Activated naive CD4-positive, alpha-beta T cell treated with anti-CD3 and anti-CD28 coated beads for 36 hours (primary cell): Measurements from ENCODE around the gene CHRNG. TPM values are rescaled to one million over a fixed set of nuclear protein-coding genes. Genes with fewer than 3 reads are reported as not detected.
"Not testable (repeated sequence)": the region's sequence is repeated elsewhere in the genome, so short reads cannot be mapped to it uniquely, and the experiment has no call there.

ENCODE experiments used
- CTCF ChIA-PET: fragments of 350-600 bp; sonication (Branson Sonifier 250); formaldehyde crosslinking; loops from one replicate; lab custom pipeline; 2021; ENCODE audit warnings: antibody characterized with exemption; lab: Charles Lee
- DNase-seq: peaks from one replicate; pipeline ENCODE4 v3.0.0-alpha.2; 2020
- H3K27ac Mint-ChIP-seq: one replicate; pipeline ENCODE4 v1.8.0; 2021; ENCODE audit warnings: mild to moderate bottlenecking, mixed read lengths
- H3K27me3 Mint-ChIP-seq: one replicate; pipeline ENCODE4 v1.8.0; 2021; ENCODE audit warnings: low read depth, mixed read lengths
- H3K36me3 Mint-ChIP-seq: one replicate; pipeline ENCODE4 v1.8.0; 2021; ENCODE audit warnings: low read depth, mixed read lengths
- H3K4me1 Mint-ChIP-seq: one replicate; pipeline ENCODE4 v1.8.0; 2021; ENCODE audit warnings: low read depth, mixed read lengths
- H3K4me3 Mint-ChIP-seq: one replicate; pipeline ENCODE4 v1.8.0; 2021; ENCODE audit warnings: mild to moderate bottlenecking, moderate library complexity, mixed read lengths
- H3K9me3 Mint-ChIP-seq: one replicate; pipeline ENCODE4 v1.8.0; 2021; ENCODE audit warnings: mixed read lengths
- intact Hi-C: fragments of 100-400 bp; cut with micrococcal nuclease; formaldehyde crosslinking; loops from one replicate; pipeline ENCODE4 v1.15.1; 2023
- total RNA-seq, 2 experiments: library from RNA; stranded (reverse); gene quantifications; one replicate each; pipeline ENCODE4 v1.2.3, GENCODE V29; 2021

CHRNG gene
- total RNA-seq, 2 experiments from 2014 or later, result not detected

DNA sequence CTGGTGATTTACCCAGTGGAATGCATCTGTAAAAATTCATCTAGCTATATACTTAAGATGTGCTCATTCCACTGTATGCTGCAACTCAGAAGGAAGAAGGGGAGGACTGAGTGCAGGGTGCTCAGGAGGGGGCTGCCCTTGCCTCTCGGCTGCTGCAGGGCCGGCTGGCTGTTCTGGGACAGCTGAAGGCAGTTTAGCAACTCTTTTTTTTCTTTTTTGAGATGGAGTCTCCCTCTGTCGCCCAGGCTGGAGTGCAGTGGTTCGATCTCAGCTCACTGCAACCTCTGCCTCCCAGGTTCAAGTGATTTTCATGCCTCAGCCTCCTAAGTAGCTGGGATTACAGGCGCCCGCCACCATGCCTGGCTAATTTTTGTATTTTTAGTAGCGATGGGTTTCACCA is 6.7 kb upstream of the CHRNG start:
- H3K9me3 Mint-ChIP-seq, H3K4me1 Mint-ChIP-seq, CTCF ChIA-PET, DNase-seq, H3K4me3 Mint-ChIP-seq, H3K27ac Mint-ChIP-seq, H3K36me3 Mint-ChIP-seq, intact Hi-C loops: not testable (repeated sequence)
- H3K27me3 Mint-ChIP-seq, result peaks cover 15% of the 10 kb centered on the region

DNA sequence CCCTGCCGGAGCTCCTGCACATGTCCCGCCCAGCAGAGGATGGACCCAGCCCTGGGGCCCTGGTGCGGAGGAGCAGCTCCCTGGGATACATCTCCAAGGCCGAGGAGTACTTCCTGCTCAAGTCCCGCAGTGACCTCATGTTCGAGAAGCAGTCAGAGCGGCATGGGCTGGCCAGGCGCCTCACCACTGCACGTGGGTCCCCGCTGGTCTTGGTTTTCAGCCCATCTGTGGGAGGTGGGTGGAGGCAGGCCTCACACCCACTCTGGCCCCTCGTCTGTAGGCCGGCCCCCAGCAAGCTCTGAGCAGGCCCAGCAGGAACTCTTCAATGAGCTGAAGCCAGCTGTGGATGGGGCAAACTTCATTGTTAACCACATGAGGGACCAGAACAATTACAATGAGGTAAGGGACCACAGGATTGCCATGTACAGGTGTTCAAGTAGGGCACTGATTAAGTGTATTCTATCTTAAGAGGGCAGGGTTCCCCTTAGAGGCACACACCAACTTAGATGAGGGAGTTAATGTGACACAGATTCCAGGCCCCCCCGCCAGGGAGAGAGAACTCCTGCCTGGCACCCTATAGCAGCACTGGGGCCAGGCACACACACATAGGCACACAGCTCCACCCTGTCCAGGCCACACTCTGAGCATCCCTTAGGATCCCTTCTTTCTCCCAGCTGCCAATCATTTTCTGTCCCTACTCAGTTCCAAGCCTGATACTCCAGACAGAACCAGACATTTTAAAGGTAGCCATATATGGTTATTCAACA is 5.4 kb upstream of the CHRNG start:
- no peaks in the 10 kb centered on the region for H3K36me3 Mint-ChIP-seq
- H3K27ac Mint-ChIP-seq, result no peak overlapping the region
- peaks cover 13% of the 10 kb centered on the region for H3K27me3 Mint-ChIP-seq
- no peak overlapping the region for H3K4me3 Mint-ChIP-seq
- no peaks in the 10 kb centered on the region for H3K9me3 Mint-ChIP-seq
- CTCF ChIA-PET, result interaction anchor here (1.0 kb wide), 1 partner anchor 13 kb away, joined by 3 read pairs; no protein-coding TSS in a partner anchor
- H3K4me1 Mint-ChIP-seq, result no peaks in the 10 kb centered on the region
- intact Hi-C loops, result no loop called here
- DNase-seq, result no peak

DNA sequence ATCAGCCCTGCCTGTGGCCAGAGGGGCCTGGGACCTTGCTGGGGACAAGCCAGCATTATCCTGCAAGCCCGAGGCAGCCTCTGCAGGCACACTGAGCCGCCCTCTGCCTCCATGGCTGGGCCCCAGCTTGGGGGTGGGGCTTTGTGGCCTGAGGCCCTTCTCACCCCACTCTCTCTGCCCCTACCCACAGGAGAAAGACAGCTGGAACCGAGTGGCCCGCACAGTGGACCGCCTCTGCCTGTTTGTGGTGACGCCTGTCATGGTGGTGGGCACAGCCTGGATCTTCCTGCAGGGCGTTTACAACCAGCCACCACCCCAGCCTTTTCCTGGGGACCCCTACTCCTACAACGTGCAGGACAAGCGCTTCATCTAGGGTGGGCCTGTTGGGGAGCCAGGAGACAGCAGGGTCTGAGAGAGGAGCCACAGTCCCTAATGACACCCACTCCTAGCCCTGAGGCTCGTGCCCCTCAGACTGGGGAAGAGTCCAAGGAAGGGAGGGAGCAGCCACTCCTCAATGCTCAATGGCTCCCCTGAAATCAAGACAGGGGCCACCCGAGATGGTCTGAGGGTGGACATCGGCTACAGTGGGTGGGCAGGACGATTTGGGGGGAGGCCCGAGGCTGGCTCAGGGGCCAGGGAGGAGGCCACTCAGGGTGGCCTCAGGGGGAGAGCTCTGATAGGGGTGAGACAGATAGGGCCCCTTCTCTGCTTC is 4.4 kb upstream of the CHRNG start:
- intact Hi-C loops, result no loop called here
- CTCF ChIA-PET, result no interaction called here
- Mint-ChIP-seq H3K4me1 (no peaks in the 10 kb centered on the region), H3K9me3 (no peaks in the 10 kb centered on the region), H3K27ac (no peak overlapping the region), H3K27me3 (peaks cover 13% of the 10 kb centered on the region), H3K36me3 (no peaks in the 10 kb centered on the region), H3K4me3 (no peak overlapping the region)
- no peak for DNase-seq

DNA sequence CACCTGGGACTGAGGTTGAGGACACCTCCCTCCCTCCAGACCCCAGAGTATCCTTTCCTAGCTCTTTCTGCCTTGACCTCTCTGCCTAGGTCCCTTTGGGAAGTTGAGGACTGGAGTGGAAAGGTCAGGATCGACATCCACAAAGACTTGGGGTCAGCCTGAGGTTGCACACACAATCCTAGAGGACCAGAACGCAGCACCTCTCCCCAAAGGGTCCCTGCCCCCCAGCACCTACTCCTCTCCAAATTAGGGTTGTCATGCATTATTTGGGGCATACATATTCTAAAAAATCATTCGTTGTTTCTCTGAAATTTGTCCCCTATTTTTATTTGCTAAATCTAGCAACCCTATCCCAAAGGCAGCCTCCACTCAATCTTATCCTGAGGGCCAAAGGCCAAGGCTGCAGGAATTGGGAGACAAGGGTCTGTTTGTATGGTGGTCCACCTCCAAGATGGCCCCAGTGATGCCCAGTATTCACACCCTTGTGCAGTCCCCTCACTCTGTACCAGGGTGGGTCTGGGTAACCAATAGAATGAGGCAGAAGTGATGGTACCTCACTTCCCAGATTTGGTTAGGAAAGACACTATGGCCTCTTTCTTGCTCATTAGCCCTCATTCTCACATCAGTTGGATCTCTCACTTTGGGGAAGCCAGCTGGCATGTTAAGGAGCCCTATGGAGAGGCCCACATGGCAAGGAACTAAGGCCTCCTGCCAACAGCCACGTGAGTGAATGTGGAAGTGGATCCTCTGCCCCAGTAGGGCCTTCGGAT is 3.5 kb upstream of the CHRNG start:
- intact Hi-C loops, result no loop called here
- Mint-ChIP-seq H3K36me3 (no peaks in the 10 kb centered on the region), H3K4me3 (no peak overlapping the region), H3K27me3 (peaks cover 13% of the 10 kb centered on the region), H3K27ac (no peak overlapping the region), H3K9me3 (no peaks in the 10 kb centered on the region), H3K4me1 (no peaks in the 10 kb centered on the region)
- no peak for DNase-seq
- CTCF ChIA-PET, result interaction anchor here (1.0 kb wide), 1 partner anchor 89 kb away, joined by 4 read pairs; no protein-coding TSS in a partner anchor

DNA sequence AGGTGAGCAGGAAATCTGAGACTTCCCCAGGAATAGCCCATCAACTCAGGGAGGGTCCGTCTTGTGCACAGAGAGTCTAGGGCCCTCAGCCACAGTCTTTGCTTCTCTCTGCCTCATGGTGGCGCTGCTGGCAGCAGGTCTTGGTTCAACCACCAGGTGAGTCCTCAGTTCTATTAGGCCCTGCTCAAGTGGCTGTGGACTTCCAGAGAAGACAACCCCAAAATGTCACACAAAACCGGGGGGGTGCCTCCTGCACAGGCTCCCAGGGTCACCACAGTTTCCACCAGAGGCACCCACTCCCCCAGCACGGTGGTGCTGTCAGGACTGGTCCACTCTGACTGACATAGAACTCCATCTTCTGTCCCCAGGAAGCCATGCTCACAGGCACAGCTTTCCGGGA is 2.4 kb upstream of the CHRNG start:
- peak; percentile 38 for DNase-seq

DNA sequence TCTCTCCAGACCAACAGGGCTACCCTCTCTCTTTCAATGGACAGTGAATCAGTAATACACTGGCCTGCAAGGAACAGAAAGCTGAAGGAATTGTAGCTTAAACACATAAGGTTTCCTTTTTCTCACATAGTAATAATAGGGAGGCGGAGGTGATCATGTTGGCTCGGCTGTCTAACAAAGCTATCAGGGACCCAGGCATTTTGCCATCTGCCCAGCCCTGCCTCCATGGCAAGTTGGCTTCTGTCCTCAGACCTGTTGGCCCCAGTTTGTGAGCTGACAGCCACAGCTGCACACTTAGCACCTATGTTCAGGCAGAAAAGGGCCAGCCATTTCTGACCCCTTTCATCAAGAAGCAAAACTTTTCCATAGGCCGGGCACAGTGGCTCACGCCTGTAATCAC is 2.0 kb upstream of the CHRNG start:
- no peaks in the 10 kb centered on the region for H3K36me3 Mint-ChIP-seq
- H3K4me1 Mint-ChIP-seq, result no peaks in the 10 kb centered on the region
- DNase-seq, result no peak
- peaks cover 13% of the 10 kb centered on the region for H3K27me3 Mint-ChIP-seq
- no peaks in the 10 kb centered on the region for H3K9me3 Mint-ChIP-seq
- CTCF ChIA-PET, result interaction anchor here (1.0 to 1.2 kb wide), 2 partner anchors 12 to 90 kb away, joined by 3 to 4 read pairs; no protein-coding TSS in a partner anchor
- no peak overlapping the region for H3K4me3 Mint-ChIP-seq
- no peak overlapping the region for H3K27ac Mint-ChIP-seq
- intact Hi-C loops, result no loop called here

More for the DNA sequence above, 2.4 kb upstream of the CHRNG start:
- Mint-ChIP-seq H3K27ac (no peak overlapping the region), H3K9me3 (no peaks in the 10 kb centered on the region), H3K4me1 (no peaks in the 10 kb centered on the region), H3K4me3 (no peak overlapping the region), H3K27me3 (peaks cover 13% of the 10 kb centered on the region), H3K36me3 (no peaks in the 10 kb centered on the region)
- intact Hi-C loops, result no loop called here
- CTCF ChIA-PET, result interaction anchor here (1.0 to 1.2 kb wide), 2 partner anchors 12 to 90 kb away, joined by 3 to 4 read pairs; no protein-coding TSS in a partner anchor

DNA sequence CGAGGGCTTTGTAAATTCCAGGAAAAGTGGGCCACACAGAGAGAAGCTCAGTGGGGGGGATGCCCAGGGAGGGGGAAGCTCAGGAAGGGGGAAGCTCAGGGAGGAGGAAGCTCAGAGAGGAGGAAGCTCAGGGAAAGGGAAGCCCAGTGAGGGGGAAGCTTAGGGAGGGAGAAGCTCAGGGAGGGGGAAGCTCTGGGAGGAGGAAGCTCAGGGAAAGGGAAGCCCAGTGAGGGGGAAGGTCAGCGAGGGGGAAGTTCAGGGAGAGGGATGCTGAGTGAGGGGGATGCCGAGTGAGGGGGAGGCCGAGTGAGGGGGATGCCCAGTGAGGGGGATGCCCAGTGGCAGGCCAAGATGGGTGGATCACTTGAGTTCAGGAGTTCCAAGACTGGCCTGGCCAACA is 821 bp upstream of the CHRNG start:
- H3K27ac Mint-ChIP-seq, result no peak overlapping the region

DNA sequence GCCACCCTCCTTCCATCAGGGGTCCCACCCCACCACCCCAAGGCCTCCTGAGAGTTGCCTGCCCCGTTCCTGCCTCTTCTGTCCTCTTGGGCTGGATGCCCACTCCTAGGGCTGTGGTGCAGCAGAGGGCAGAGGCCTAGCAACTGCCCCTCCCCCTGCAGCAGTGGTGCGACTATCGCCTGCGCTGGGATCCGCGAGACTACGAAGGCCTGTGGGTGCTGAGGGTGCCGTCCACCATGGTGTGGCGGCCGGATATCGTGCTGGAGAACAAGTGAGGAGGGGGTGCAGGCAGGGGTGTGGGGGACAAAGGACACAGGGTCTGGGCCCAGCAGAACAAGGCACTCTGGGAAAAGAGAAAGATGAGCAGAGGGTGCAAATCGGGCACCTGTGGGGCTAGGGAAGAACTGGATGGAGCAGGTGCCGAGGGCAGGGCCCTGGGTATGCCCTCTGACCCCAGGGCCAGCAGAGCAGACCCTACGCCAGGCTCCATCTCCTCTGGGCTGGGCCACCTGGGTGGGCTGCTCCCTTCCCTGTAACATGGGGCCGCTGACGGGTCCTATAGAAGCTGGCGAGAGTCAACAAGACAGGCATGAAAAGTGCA is 1.0 kb downstream of the CHRNG start:
- CTCF ChIA-PET, result no interaction called here
- no peaks in the 10 kb centered on the region for H3K4me1 Mint-ChIP-seq

More for the DNA sequence above, 821 bp upstream of the CHRNG start:
- Mint-ChIP-seq H3K36me3 (peaks cover 2% of the 10 kb centered on the region), H3K27me3 (peaks cover 9% of the 10 kb centered on the region), H3K4me3 (no peak overlapping the region), H3K4me1 (no peaks in the 10 kb centered on the region), H3K9me3 (no peaks in the 10 kb centered on the region)
- CTCF ChIA-PET, result interaction anchor here (0.6 kb wide), 1 partner anchor 9 kb away, joined by 3 read pairs; no protein-coding TSS in a partner anchor
- no peak for DNase-seq
- intact Hi-C loops, result no loop called here

DNA sequence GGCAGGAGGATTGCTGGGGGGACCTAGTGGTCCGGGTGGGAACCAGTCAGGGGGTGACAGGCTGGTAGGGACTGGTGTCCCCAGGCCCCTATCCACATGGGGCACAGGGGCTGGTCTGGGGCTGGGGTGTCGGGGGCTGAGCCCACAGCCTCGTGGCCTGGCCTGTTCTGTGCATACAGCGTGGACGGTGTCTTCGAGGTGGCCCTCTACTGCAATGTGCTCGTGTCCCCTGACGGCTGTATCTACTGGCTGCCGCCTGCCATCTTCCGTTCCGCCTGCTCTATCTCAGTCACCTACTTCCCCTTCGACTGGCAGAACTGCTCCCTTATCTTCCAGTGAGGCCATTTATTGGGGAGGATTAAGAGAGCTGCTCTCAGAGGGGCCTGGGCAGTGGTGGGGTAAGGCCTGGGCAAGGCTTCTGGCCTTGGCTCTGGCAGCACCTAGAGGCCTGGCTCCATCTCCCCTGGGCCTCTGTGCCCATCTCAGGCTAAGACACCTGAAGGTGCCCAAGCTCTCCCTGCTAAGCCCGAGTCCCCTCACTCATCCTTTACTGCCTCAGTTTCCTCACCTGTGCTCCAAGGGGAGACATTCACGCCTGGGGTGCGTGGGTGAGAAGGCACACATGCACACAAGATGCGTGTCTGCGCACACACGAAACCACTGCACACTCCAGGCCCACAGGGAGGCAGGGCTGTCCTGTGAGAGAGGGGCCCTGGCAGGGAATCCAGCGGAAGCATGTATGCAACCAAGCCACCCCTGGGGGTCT is 1.9 kb downstream of the CHRNG start:
- no peak for DNase-seq
- CTCF ChIA-PET, result no interaction called here
- Mint-ChIP-seq H3K27me3 (peaks cover 9% of the 10 kb centered on the region), H3K36me3 (peaks cover 5% of the 10 kb centered on the region), H3K27ac (peak overlapping the region; percentile 41), H3K9me3 (no peaks in the 10 kb centered on the region), H3K4me1 (peaks cover under 1% of the 10 kb centered on the region), H3K4me3 (no peak overlapping the region)
- intact Hi-C loops, result no loop called here

More for the DNA sequence above, 1.0 kb downstream of the CHRNG start:
- Mint-ChIP-seq H3K4me3 (no peak overlapping the region), H3K9me3 (no peaks in the 10 kb centered on the region), H3K36me3 (peaks cover 4% of the 10 kb centered on the region), H3K27ac (no peak overlapping the region), H3K27me3 (peaks cover 9% of the 10 kb centered on the region)
- no peak for DNase-seq
- intact Hi-C loops, result no loop called here

DNA sequence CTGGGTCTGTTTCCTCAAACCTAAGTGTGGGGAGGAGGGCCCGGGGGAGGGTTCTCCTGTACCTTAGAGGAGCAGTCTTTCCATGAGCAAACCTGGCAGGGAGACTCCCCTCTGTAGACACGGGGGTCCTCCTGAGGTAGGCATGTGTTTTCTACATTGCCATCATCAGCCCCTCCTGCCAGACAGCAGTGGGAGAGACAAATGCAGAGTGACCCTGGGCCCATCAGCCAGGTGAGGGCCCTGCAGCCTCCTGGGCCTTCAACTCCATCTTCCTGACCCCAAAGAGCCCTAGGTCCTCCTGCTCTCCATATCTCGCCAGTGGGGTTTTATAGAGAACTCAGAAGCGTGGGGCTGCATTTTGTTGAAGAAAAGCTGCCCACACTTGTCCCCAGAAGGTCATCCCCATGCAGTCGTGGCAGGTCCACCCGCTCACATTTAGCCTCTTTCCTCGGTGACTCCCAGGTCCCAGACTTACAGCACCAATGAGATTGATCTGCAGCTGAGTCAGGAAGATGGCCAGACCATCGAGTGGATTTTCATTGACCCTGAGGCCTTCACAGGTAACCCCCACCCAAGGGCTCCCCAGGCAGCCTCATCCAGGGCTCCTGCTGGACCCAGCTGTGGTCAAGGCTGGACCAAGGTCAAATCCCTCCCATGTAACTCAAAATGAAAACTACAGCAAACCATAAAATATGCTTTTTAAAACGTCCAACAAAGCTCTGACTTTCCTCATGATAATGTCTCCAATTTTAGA is 2.6 kb downstream of the CHRNG start:
- H3K4me3 Mint-ChIP-seq, result no peak overlapping the region
- DNase-seq, result no peak
- H3K27me3 Mint-ChIP-seq, result peaks cover 7% of the 10 kb centered on the region
- intact Hi-C loops, result no loop called here
- CTCF ChIA-PET, result no interaction called here
- H3K9me3 Mint-ChIP-seq, result no peaks in the 10 kb centered on the region
- H3K27ac Mint-ChIP-seq, result no peak overlapping the region
- H3K4me1 Mint-ChIP-seq, result peaks cover 4% of the 10 kb centered on the region
- H3K36me3 Mint-ChIP-seq, result peaks cover 10% of the 10 kb centered on the region
